Activated T-helper 9 cell treated with anti-CD3 and anti-CD28 coated beads, Interleukin-2, amount 50 U/mL, for 16 hours (primary cell): ENCODE results near the gene SPDYE16.
"Not testable (repeated sequence)": the region's sequence is repeated elsewhere in the genome, so short reads cannot be mapped to it uniquely, and the experiment has no call there.

Experiments
- DNase-seq: peaks from one replicate; pipeline ENCODE4 v3.0.0-alpha.2; 2020; ENCODE audit warnings: low read depth

The SPDYE16 gene

GRCh38 chr7:76549855-76550248, 6.8 kb upstream of the SPDYE16 start:
- not testable (repeated sequence) for DNase-seq

GRCh38 chr7:76549025-76549854, 6.1 kb upstream of the SPDYE16 start:
- peak; percentile 73 for DNase-seq

GRCh38 chr7:76531643-76532042, 11.5 kb downstream of the SPDYE16 start:
- DNase-seq, result not testable (repeated sequence)

- not testable (repeated sequence) for DNase-seq
Observed at GRCh38 chr7:76526183-76526582, 16.9 kb downstream of the SPDYE16 start.

- DNase-seq, result not testable (repeated sequence)
Observed at GRCh38 chr7:76516932-76517331, 26.2 kb downstream of the SPDYE16 start.

- DNase-seq, result no peak
Observed at GRCh38 chr7:76515999-76516443, 27.1 kb downstream of the SPDYE16 start.

GRCh38 chr7:76514926-76515771, 27.9 kb downstream of the SPDYE16 start:
- no peak for DNase-seq

- DNase-seq, result no peak
Observed at GRCh38 chr7:76513817-76514799, 29.0 kb downstream of the SPDYE16 start.

- DNase-seq, result no peak
Observed at GRCh38 chr7:76512941-76513816, 29.9 kb downstream of the SPDYE16 start.

- DNase-seq, result not testable (repeated sequence)
Observed at GRCh38 chr7:76511911-76512885, 30.9 kb downstream of the SPDYE16 start.

GRCh38 chr7:76511200-76511910, 31.7 kb downstream of the SPDYE16 start:
- DNase-seq, result not testable (repeated sequence)

GRCh38 chr7:76509931-76510877, 32.9 kb downstream of the SPDYE16 start, which contains the start of gene UPK3B:
Gene UPK3B (plus strand): TSS chr7:76510552. CDS start chr7:76510653, 101 bp downstream.
- no peak for DNase-seq

- DNase-seq, result no peak
Observed at GRCh38 chr7:76507723-76508406, 35.2 kb downstream of the SPDYE16 start.

- DNase-seq, result not testable (repeated sequence)
Observed at GRCh38 chr7:76506643-76507042, 36.5 kb downstream of the SPDYE16 start.

GRCh38 chr7:76506081-76506440, 37.0 kb downstream of the SPDYE16 start:
- no peak for DNase-seq

GRCh38 chr7:76505168-76506080, 37.7 kb downstream of the SPDYE16 start:
- DNase-seq, result no peak
